Cerebellar nuclear complex (tissue), 1 donor: ENCODE data around the gene SULT1A1.
"Not testable (repeated sequence)": the region's sequence is repeated elsewhere in the genome, so short reads cannot be mapped to it uniquely, and the experiment has no call there.

Experiments used
- DNase-seq, 2 experiments: peaks; one replicate each; lab custom pipeline; 2025; lab: John Stamatoyannopoulos, UW

SULT1A1 gene

GRCh38 chr16:28591355-28591754 lies 18.5 kb downstream of the SULT1A1 start:
- no peak for DNase-seq

DNA sequence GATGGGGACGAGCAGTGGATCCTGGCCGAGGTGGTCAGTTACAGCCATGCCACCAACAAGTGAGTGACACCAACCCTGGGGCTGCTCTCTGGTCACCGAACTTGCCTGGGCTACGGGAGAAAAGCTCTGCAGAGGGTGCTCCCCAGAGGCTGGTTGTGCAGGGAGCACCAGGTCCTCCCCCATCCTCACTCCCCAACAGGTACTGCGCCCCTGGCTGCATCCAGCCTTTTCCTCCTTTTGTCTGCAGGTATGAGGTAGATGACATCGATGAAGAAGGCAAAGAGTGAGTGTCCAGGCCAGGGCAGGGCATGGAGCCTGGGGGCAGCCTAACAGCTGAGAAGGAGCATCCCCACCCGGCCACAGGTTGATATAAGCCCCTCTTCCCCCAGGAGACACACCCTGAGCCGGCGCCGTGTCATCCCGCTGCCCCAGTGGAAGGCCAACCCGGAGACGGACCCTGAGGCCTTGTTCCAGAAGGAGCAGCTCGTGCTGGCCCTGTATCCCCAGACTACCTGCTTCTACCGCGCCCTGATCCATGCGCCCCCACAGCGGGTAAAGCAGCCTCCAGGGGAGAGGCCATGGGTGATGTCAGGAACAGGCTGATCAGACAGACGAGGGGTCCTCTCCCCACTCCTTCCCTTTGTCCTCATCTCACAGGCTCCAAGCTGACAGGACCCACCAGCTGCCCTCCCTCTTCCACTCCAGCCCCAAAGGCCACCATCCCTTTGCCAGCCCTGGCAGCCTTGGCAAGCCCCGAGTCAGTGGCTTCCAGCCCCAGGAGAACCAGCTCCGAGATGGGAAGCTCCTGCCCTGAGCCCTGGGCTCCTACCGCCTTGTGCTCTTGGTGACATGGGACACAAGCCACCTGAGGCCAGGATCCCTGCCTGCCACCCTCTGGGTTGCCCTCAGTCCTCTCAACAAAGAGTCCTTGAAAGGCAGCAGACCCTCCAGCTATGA lies 19.2 kb downstream of the SULT1A1 start:
- no peak for DNase-seq

DNA sequence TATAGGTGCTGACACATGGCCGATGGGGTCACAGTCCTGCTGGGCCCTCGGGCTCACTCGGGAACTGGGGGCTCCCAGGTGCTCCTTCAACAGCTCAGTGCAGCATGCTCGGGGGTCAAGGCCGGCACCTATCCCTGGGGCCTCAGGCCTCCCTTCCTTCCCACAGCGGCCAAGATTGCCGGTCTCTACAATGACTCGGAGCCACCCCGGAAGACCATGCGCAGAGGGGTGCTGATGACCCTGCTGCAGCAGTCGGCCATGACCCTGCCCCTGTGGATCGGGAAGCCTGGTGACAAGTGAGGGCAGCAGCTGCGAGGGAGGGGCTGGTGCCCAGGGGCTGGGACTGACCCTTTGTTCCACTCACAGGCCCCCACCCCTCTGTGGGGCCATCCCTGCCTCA lies 19.9 kb downstream of the SULT1A1 start:
- DNase-seq: no peak

- DNase-seq: no peak
Observed at GRCh38 chr16:28589069-28589468, 20.8 kb downstream of the SULT1A1 start.

DNA sequence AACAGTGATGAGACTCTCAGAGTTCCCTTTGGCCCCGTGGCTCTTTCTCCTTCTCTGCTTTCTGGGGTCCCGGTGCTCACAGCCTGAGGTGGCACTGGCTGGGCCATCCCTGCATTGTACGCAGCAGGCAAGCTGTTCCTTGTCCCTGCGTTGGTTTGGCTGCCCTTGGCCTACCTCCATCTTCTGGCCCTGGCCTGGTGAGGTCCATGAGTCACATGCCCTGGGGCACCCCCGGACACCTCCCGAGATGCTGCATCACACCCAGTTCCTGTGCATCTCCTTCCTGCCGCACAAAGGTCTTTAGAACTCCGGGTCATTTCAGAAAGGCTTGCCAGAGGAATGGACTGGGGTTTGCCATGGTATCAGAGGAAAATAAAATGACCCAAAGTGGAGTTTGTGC lies 22.5 kb downstream of the SULT1A1 start:
- DNase-seq: no peak

- no peak for DNase-seq
Observed at GRCh38 chr16:28586466-28586865, 23.4 kb downstream of the SULT1A1 start.

- DNase-seq: no peak
Observed at GRCh38 chr16:28585674-28586073, 24.2 kb downstream of the SULT1A1 start.

DNA sequence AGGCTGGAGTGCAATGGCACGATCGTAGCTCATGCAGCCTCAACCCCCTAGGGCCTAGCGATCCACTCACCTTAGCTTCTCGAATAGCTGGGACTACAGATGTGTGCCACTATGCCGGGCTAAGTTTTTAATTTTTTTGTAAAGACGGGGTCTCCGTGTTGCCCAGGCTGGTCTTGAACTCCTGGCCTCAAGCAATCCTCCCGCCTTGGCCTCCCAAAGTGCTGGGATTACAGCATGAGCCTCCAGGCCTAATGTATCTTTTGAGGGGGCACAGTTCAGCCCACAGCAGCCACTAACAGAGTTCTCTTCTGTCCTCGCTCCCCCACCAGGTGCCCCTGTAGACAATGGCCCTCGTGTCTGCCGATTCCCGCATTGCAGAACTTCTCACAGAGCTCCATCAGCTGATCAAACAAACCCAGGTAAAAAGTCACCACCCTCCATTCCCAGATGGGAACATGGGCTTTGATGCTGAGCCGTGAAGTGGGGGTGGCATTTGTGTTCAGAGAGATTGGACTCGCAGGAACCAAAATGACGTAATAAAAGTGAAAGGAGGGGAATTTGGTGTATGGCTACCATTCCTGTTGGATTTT lies 29.0 kb downstream of the SULT1A1 start:
- no peak for DNase-seq

DNA sequence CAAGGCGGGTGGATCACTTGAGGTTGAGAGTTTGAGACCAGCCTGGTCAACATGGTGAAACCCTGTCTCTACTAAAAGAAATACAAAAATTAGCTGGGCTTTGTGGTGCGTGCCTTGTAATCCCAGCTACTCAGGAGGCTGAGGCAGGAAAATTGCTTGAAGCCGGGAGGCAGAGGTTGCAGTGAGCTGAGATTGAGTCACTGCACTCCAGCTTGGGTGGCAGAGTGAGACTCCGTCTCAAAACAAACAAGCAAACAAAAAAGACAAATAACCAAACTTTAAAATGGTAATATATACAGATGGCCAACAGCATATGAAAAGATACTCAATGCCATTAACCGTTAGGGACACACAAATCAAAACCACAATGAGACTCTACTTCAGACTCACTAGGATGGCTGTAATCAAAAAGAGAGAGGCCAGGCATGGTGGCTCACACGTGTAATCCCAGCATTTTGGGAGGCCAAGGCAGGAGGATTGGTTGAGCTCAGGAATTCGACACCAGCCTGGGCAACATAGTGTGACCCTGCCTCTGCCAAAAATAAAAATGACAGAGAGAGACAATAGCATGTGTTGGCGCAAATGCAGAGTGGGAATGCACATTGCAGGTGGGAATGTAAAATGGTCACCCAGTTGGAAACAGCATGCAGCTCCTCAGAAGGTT lies 34.3 kb downstream of the SULT1A1 start:
- DNase-seq: no peak

DNA sequence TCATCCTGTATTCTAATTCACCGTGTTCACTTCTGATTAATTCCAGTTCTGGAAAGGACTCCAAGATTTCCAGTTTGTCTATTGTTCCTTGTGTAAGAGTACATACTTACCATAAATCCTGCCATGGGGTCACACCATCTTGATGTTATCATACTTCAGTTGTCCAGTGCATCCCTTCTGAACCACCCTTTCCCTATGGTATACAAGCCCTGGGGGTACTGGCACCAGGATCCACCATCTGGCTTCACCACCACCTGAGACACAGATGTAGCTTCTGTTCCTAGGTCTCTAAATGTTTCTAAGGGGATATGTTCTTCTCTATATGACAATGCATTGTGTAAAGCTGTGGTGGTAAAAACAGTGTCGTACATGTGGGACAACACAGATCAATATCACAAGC lies 34.9 kb downstream of the SULT1A1 start:
- no peak for DNase-seq

- DNase-seq: no peak
Observed at GRCh38 chr16:28573738-28574718, 35.8 kb downstream of the SULT1A1 start.

- no peak for DNase-seq
Observed at GRCh38 chr16:28572696-28573510, 36.9 kb downstream of the SULT1A1 start.

DNA sequence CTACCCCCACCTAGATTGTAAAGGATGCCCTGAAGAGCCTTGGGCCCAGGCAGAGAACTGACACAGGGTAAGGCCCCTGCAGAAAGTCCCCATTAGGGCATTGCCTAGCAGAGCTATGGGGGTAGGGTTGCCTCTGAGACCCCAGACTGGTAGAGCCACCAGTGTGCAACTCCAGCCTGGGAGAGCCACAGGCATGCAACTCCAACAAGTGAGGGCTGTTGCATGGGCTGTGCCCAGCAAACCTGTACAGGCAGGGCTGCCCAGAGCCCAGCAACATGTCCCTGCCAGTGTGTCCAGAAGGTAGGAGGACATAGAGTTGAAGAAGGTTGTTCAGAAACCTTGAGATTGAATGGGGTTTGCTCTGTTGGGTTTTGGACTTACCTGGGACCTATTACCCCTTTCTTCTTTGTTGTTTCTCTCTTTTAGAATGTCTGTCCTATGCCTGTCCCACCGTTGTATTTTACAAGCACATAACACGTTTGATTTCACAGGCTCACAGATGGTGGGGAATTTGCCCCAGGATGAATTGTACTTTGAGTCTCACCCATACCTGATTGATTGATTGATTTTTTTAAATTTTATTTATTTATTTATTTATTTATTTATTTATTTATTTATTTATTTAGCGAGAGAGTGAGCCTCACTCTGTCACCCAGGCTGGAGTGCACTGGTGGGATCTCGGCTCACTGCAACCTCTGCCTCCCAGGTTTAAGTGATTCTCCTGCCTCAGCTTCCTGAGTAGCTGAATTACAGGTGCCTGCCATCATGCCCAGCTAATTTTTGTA lies 39.7 kb downstream of the SULT1A1 start:
- DNase-seq: no peak

DNA sequence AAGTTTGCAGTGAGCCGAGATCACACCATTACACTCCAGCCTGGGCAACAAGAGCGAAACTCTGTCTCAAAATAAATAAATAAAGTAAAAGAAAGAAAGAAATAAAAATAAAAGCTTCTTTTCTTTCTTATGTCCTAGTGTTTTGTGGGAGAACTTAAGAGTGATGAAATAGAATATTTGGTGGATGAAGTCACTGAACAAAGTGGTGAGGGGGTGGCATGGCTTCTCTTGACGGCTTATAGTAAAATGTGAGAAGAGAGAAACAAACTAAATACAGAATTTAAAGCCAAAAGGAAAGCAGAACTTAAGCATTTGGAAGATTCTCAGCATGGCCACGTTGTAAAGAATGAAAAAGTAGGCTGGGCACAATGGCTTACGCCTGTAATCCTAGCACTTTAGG lies 40.8 kb downstream of the SULT1A1 start:
- no peak for DNase-seq

DNA sequence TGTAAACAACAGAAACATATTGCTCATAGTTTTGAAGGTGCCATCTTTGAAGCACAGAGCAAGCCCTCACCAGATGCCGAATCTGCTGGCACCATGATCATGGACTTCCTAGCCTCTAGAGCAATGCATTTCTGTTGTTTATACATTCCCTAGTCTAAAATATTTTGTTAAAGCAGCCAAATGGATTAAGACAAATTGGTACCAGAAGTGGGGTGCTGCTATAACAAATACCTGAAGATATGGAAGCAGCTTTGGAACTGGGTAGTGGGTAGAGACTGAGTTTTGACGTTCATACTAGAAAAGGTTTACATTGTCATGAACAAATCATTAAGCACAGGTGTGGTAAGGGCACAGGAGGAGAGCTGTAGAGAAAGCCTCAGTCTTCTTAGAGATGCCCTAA lies 42.6 kb downstream of the SULT1A1 start:
- DNase-seq: no peak

GRCh38 chr16:28566233-28566925 lies 43.5 kb downstream of the SULT1A1 start:
- DNase-seq: not testable (repeated sequence)

DNA sequence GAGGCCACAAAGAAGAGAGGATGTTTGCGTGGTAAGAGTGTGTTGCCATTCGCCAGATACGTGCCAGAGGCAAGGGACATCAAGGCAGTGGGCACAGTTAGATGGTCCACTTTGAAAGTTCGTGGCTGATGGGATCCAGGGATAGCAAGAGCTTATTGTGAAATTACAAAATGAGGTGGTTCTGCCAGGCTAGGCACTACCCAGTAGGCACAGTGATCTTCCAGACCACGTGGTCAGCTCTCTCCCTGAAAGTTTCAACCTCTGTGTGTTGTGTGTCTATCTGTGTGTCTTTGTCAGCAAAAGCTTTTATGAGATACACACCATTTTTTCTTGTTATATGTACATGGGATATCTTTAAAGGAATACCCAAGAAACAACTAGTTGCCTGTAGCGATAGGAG lies 46.6 kb downstream of the SULT1A1 start:
- no peak for DNase-seq

- no peak for DNase-seq
Observed at GRCh38 chr16:28562199-28562598, 47.6 kb downstream of the SULT1A1 start.

DNA sequence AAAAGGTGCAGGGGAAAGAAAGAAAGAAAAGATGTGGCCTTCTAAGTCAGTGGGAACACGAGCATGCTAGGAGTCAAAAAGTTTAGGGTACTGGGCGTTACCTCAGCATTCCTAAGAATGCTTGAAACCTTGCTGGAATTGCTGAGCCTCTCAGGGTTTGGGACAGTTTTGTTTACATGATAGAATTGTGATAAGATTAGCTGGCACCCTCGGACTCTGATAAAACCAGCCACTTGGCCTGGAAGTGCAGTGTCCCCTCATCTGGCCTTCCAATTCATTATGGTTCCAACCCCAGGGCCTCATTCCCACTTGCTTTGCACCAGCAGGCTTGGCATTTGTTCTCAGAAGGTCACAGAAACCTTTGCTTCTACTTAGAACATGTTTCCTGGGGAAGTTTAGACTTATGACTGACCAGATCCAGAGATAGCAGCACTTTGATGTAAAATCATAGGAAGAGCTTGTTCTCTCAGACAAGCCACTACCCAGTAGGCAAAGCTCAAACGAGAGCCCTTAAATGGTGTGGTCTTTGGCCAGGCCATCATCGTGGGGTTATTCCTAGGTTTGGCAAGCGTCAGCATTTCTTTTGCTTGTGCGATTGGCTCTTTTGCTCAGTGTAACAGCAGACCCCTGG lies 48.2 kb downstream of the SULT1A1 start:
- no peak for DNase-seq
